NCI-H128 (cell line): Measurements from ENCODE around the gene NLGN4Y.

ENCODE experiments used
- DNase-seq: peaks from one replicate; lab custom pipeline; 2025; ENCODE audit not compliant: unreplicated experiment; lab: John Stamatoyannopoulos, UW

NLGN4Y gene

DNA sequence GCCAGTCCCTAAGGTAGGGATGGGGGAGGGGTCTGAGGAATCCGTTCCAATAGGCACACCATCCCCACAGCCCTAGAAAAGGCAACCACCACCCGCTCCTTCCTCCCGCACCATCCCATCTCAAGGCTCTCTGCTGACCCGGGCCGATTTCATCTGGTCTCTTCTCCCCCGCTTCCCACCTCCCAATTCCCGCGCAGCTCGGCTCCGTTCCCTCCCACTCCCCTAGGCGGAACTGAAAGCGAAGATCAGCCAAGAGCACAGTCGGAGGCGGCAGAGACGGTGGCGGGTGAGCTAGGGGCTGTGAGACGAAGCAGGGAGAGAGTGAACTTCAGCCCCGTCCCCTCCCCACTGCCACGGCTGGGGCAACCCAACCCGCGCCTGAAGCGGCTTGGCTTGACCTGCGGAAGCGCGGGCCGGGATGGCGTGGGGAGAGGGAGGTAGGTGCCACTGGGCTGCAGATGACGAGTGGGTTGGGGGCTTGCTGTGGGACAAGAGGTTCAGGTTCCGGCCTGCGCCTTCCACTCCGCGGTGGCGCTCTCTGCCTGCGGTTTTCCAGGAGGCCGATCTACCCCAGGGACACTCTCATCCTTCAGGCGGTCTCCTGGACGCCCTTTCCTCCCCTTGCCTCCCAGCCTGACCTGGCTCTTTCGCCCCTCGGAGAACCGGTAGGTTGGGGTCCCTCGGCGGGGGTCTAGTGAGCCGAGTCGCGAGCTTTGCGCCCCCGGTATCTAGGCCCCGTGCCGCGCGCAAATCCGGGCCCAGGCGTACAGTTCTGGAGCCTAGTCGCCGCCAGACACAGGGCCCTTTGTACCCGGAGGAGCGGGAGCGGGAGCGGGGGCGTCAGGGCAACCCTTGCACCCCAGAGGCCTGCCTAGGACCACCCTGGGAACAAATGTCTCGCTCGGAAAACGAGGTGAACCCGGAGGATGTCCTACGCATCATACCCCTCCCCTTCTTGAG lies at the start of gene NLGN4Y:
Gene NLGN4Y, plus strand, starts transcription at position 258 of the 960 bp plus-strand sequence. CDS start 97,591 bp downstream, outside the sequence.
- no peak for DNase-seq

GRCh38 chrY:14485935-14486334 lies 38.4 kb upstream of the NLGN4Y start:
- DNase-seq, result no peak

DNA sequence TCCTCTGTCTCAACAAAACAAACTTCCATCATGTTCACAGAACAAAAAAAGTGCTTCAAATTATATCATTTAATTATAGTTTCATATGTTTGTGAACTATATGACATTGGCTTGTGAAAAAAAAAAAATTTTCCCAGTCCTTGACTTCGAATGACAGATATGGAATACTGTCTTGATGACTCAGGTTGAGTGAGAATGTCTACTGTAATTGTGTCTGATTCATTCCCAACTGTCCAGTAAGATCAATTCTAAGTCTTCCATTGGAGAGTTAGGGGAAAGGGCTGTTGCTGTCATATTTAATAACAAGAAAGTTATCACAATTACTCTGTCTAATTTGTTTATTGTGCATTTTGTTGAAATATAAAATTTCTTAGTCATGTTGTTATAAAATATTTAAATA lies 34.1 kb upstream of the NLGN4Y start:
- DNase-seq, result no peak

GRCh38 chrY:14498071-14498470 lies 26.3 kb upstream of the NLGN4Y start:
- no peak for DNase-seq

- DNase-seq, result no peak
Measured at GRCh38 chrY:14504592-14504991, 19.7 kb upstream of the NLGN4Y start.

- no peak for DNase-seq
Measured at GRCh38 chrY:14522379-14522950, 1.9 kb upstream of the NLGN4Y start.

DNA sequence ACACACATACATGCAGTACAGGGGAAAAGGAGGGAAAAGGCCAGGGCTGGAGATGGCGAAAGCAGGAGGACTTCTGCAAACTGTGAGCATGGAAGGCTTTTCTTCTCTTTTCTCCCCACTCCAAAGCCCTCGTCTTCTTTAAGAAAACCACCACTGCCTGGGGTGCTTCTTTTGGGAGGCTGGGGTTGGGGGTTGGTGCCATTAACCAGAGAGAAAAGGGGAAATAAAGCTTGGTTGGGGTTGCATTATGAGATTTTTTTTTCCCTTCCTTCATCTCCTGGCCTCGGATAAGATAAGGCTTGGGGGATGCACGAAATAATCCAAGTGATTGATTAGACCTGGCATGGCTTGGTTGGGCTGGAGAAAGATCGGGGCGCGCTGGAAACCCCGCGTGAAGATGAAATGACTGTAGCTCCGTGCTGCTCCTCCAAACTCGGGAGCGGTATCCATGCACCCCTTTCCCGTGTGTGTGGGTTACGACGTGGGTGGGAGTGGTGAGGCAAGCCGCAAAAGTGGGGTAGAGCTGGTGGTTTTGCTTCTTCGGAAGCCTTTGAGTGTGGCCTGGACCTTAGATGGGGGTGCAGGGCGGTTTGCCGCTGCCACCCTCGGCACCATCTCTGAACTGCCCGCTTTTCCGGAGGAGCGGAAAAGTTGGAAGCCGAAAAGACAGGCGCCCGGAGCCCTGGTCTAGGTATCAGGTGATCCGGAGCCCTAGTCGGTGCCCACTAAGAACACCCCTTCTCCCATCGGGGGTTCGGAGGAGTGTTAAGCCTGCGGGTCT lies 648 bp upstream of the NLGN4Y start:
- DNase-seq, result no peak

DNA sequence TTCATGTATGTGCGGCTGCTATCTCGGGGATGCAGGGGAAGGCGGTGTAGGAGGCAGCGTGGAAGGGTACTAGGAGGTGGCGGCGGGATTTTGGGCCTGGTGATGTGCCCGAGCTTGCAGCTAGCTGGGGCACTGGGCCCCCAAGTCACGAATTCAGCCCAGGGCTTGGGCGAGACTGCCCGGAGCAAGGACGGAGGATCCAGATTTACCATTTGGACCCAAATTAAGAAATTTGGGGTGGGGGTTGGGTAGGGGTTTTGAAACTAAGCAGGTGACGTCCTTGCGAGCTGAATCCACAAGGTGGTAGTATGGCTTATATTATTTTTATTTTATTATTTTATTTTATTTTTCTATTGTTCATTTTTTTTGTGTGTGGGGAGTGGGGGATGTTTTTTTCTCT lies 986 bp downstream of the NLGN4Y start:
- DNase-seq, result no peak

DNA sequence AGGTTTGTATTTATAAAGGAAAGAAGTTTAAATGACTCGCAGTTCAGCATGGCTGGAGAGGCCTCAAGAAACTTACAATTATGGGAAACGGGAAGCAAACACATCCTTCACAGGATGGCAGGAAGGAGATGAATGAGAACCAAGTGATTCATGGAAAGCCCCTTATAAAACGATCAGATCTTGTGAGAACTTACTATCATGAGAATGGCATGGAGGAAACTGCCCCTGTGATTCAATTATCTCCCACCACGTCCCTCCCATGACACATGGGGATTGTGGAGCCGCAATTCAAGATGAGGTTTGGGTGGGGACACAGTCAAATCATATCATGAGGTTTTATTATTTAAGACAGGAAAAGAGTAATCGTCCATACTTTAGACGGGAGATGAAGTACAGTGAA lies 4.0 kb downstream of the NLGN4Y start:
- no peak for DNase-seq

DNA sequence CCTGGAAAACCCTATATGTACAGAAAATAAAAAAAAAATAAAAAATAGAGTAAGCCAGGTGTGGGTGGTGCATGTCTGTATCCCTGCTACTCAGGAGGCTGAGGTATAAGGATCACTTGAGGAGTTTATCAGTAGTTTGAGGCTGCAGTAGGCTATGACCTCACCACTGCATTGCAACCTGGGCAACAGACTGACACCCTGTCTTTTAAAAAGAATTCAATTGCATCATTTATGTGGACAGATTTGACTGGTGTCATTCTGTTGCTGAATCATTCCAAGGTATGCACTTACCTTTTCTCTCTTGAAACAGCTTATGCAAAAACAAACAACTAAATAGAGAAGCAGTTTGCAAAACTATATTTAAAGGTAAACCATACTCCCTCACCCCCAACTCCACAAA lies 12.4 kb downstream of the NLGN4Y start:
- no peak for DNase-seq

- DNase-seq, result no peak
Measured at GRCh38 chrY:14543506-14543905, 19.2 kb downstream of the NLGN4Y start.

DNA sequence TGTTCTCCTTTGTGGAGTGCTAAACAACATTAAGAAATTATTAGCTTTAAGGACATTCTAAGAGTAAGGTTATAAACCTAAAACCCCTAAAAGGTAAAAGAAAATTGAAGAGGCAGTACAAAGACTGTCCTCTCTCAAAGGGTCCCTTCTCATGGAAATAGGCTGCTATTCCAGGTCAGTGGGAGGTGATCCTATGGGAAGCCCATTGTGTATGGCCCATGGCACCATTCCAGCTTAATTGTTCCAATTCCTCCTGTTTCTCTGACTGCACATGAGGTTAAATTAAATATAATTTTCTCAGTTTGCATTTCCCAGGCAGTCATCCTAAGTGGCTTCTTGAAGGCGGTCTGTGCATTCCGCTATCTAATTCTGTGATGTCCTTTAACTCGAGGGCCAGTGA lies 57.0 kb downstream of the NLGN4Y start:
- DNase-seq, result no peak

GRCh38 chrY:14586725-14587124 lies 62.4 kb downstream of the NLGN4Y start:
- DNase-seq, result no peak

DNA sequence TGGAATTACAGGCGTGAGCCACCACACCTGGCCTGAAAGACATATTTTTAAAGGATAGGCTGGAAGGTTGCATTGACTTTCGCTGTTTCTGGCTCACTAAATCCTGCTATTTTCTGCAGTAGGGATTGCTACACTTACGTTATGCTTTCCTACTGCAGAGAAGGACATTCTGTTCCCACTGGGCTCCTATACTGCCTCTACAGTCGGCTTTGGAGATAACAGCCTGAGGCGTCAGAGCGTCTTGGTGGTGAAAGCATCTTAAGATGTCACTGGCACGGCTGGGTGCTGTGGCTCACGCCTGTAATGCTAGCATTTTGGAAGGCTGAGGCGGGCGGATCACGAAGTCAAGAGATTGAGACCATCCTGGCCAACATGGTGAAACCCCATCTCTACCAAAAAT lies 77.0 kb downstream of the NLGN4Y start:
- DNase-seq, result no peak

- DNase-seq, result no peak
Measured at GRCh38 chrY:14617625-14618024, 93.3 kb downstream of the NLGN4Y start.

DNA sequence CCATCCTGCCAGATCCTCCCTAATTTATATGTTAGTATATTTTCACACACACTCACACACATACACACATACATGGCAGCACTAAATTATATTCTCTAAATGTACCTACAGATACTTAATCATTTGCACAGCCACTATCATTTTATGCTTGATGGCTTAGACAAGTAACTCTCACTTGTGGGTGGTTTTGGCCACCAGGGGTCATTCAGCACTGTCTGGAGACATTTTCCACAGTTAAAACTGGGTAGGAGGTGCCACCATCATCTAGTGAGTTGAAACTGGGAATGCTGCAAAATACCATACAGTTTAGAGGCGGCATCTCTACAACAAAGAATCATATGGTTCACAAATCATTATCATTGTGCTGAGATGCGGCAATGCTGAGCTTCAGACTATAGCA lies 94.2 kb downstream of the NLGN4Y start:
- DNase-seq, result no peak

DNA sequence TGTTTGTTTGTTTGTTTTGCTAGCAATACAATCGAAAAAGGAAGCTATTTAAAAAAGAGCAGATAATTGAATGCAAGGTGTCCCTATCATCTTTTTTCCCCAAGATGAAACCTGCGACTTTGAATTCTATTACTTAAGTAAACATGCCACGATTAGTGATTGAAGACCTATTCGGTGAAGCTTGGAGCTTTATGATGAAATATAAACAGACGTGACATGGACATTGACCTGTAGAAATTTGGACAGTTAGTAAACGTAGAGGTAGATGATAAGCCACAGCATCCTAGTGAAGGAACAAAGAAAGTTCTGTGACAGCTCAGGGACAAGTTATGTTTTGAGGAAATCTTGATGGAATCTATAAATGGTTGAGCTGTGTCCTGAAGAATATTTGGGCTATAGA lies 103.9 kb downstream of the NLGN4Y start:
- no peak for DNase-seq

GRCh38 chrY:14631676-14632075 lies 107.3 kb downstream of the NLGN4Y start:
- DNase-seq, result no peak

DNA sequence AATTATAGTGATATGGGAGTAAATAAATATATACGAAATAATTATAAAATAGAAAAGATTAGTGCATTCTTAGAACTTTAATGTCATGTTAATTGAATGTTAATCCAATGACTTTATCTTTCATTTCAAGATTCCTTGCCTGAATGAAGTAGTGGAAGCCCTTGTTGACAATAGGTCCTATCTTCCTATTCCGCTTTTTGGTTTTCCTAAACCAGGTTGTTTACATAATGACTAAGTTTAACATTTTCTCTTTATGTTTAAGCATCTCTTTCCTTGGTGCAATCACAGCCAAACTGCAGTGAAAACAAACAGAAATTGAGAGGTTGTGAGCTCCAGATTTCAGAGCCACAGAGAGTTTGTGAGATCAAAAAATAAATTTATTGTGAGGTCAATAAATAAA lies 109.4 kb downstream of the NLGN4Y start:
- DNase-seq, result no peak

GRCh38 chrY:14634954-14635353 lies 110.6 kb downstream of the NLGN4Y start:
- no peak for DNase-seq

- DNase-seq, result no peak
Measured at GRCh38 chrY:14637551-14637950, 113.2 kb downstream of the NLGN4Y start.

- DNase-seq, result no peak
Measured at GRCh38 chrY:14641853-14642252, 117.5 kb downstream of the NLGN4Y start.
